Measurements from ENCODE around the gene FBXO2. TPM values are rescaled to one million over a fixed set of nuclear protein-coding genes. Genes with fewer than 3 reads are reported as not detected.

FBXO2 gene
- total RNA-seq, 1 experiment from 2014 or later, result 81.1 TPM

- intact Hi-C loops (cut with micrococcal nuclease), result no loop called here
- Histone ChIP-seq H3K36me3 (ENCODE audit: control insufficient read depth in 1 of 2, insufficient read depth in 2 of 2, low read length in 2 of 2) (no peaks in the 10 kb centered on the region), H3K4me2 (ENCODE audit: low read length) (no peak overlapping the region), H3K9me3 (ENCODE audit: control insufficient read depth in 1 of 2, insufficient read depth in 1 of 2, low read depth in 1 of 2, low read length in 2 of 2) (no peaks in the 10 kb centered on the region), H3K9ac (ENCODE audit: low read length) (no peak overlapping the region), H3K4me1 (ENCODE audit: control insufficient read depth in 1 of 2, insufficient read depth in 2 of 2, low read length in 2 of 2) (peaks cover 2% of the 10 kb centered on the region in 2 experiments; a peak in 3 of 4 replicates), H3K9me2 (ENCODE audit: insufficient read depth) (no peaks in the 10 kb centered on the region), H3K79me2 (ENCODE audit: insufficient read depth, low read length) (no peaks in the 10 kb centered on the region), H3K27me3 (ENCODE audit: insufficient read depth, low read length) (no peaks in the 10 kb centered on the region), H3K27ac (ENCODE audit: low read depth, low read length) (no peak overlapping the region), H2AFZ (ENCODE audit: low read depth, low read length, poor library complexity, severe bottlenecking) (no peak overlapping the region), H3K4me3 (replicated peaks in 1 of 2; ENCODE audit: low read depth in 1 of 2, low read length in 2 of 2) (no peak overlapping the region), H4K20me1 (ENCODE audit: insufficient read depth) (no peaks in the 10 kb centered on the region)
- ChIA-PET CTCF (no interaction called here), RAD21 (ENCODE audit: low non-redundant PET in 1 of 2, low total read pairs in 2 of 2, uncharacterized antibody in 2 of 2, unreplicated experiment in 2 of 2) (no interaction called here), POLR2A (no interaction called here)
- no peak for TF ChIP-seq TCF7L2 (IDR thresholded peaks at IDR 0.05; ENCODE audit: borderline replicate concordance, extremely low read depth, insufficient read depth, insufficient read length)
- no peak for TF ChIP-seq POLR2AphosphoS5 (IDR thresholded peaks at IDR 0.05; ENCODE audit: low read depth, low read length)
- no peak for TF ChIP-seq FOSL1 (IDR thresholded peaks at IDR 0.05; ENCODE audit: low read depth)
- no peak for TF ChIP-seq ELF1 (IDR thresholded peaks at IDR 0.05; ENCODE audit: borderline replicate concordance, low read depth)
- no peak for TF ChIP-seq EGR1 (IDR thresholded peaks at IDR 0.05; ENCODE audit: low read depth)
- TF ChIP-seq EZH2phosphoT487 (IDR thresholded peaks at IDR 0.05; ENCODE audit: borderline replicate concordance), result no peak
- TF ChIP-seq ZFX (IDR thresholded peaks at IDR 0.05), result no peak
- TF ChIP-seq RAD21 (IDR thresholded peaks at IDR 0.05; ENCODE audit: low read depth), result no peak
- TF ChIP-seq CEBPB (IDR thresholded peaks at IDR 0.05; ENCODE audit: low read depth), result no peak
- no peak for TF ChIP-seq SRF (IDR thresholded peaks at IDR 0.05; ENCODE audit: low read depth)
- TF ChIP-seq POLR2A (IDR thresholded peaks at IDR 0.05; ENCODE audit: borderline replicate concordance, extremely low read depth, insufficient read depth, insufficient read length), result no peak
- no peak for TF ChIP-seq EZH2 (IDR thresholded peaks at IDR 0.05)
- TF ChIP-seq MAX (IDR thresholded peaks at IDR 0.05), result no peak
- no peak for TF ChIP-seq CTCF (IDR thresholded peaks at IDR 0.05 in 2 of 3, conservative IDR thresholded peaks at IDR 0.05 in 1 of 3; ENCODE audit: borderline replicate concordance in 1 of 3, insufficient read depth in 1 of 3, low read depth in 2 of 3, low read length in 2 of 3)
- no TSS peak for BruUV-seq (replicated peaks)
- no peak for ATAC-seq
- no peak for DNase-seq (ENCODE audit: low read depth, low spot score)
Measured at GRCh38 chr1:11701981-11702803, 48.0 kb upstream of the FBXO2 start.
